Fibroblast of villous mesenchyme (primary cell): ENCODE results near the gene RAD51D. TPM values are rescaled to one million over a fixed set of nuclear protein-coding genes. Genes with fewer than 3 reads are reported as not detected.
"Not testable (repeated sequence)": the region's sequence is repeated elsewhere in the genome, so short reads cannot be mapped to it uniquely, and the experiment has no call there.

ENCODE experiments used
- DNase-seq: peaks from one replicate; pipeline ENCODE4 v3.0.0-alpha.2; 2010; ENCODE audit warnings: low read depth
- H3K4me3 ChIP-seq: 2 replicates; pipeline ENCODE4 v1.5.1; 2011; ENCODE audit warnings: low read depth, mild to moderate bottlenecking, low read length
- CTCF ChIP-seq: IDR thresholded peaks from 2 replicates; pipeline ENCODE4 v1.5.1; 2012; ENCODE audit warnings: low read depth, mild to moderate bottlenecking, low read length; ENCODE audit not compliant: insufficient read depth
- total RNA-seq: library from RNA; depleted of rRNA; stranded (reverse); fragments of >200 nt; gene quantifications from 2 replicates; pipeline ENCODE4 v1.2.3, GENCODE V29; 2012

The RAD51D gene
- total RNA-seq, 1 donor, result 8.6 TPM

GRCh38 chr17:35152421-35153140, 32.9 kb upstream of the RAD51D start:
- DNase-seq, result no peak
- no peak for TF ChIP-seq CTCF
- H3K4me3 ChIP-seq, result no peak overlapping the region

GRCh38 chr17:35151080-35151479, 31.4 kb upstream of the RAD51D start:
- DNase-seq, result not testable (repeated sequence)

GRCh38 chr17:35149941-35150340, 30.3 kb upstream of the RAD51D start:
- TF ChIP-seq CTCF, result no peak
- DNase-seq, result no peak
- no peak overlapping the region for H3K4me3 ChIP-seq

More at GRCh38 chr17:35151080-35151479, 31.4 kb upstream of the RAD51D start:
- not testable (repeated sequence) for H3K4me3 ChIP-seq

- DNase-seq, result no peak
- no peak for TF ChIP-seq CTCF
- no peak overlapping the region for H3K4me3 ChIP-seq
Measured at GRCh38 chr17:35148144-35148543, 28.5 kb upstream of the RAD51D start.

GRCh38 chr17:35147375-35147905, 27.8 kb upstream of the RAD51D start, which contains the start of gene UNC45B:
UNC45B (plus strand) TSS chr17:35147817; CDS start chr17:35148264, 447 bp downstream.
- no peak within 1 kb of the TSS for H3K4me3 ChIP-seq
- no peak for TF ChIP-seq CTCF
- DNase-seq, result no peak

GRCh38 chr17:35146214-35146833, 26.7 kb upstream of the RAD51D start:
- H3K4me3 ChIP-seq, result no peak overlapping the region
- DNase-seq, result no peak
- TF ChIP-seq CTCF, result no peak

GRCh38 chr17:35144840-35145239, 25.2 kb upstream of the RAD51D start:
- no peak for TF ChIP-seq CTCF

More at GRCh38 chr17:35144840-35145239, 25.2 kb upstream of the RAD51D start:
- DNase-seq, result no peak
- no peak overlapping the region for H3K4me3 ChIP-seq
